K562 (cell line): ENCODE results near the gene TMED6. TPM values are rescaled to one million over a fixed set of nuclear protein-coding genes. Genes with fewer than 3 reads are reported as not detected.
A peak's percentile ranks its signal among the peaks of the same experiment; 100 is the strongest.

Source experiments
- ATAC-seq: fragments of 200-7000 bp; cut with Tn5 transposase; 3 replicates; pipeline ENCODE4 v1.9.1; 2020; ENCODE audit warnings: moderate library complexity
- BruUV-seq: library from RNA; stranded (reverse); fragments of 400-500 nt; replicated peaks from 2 replicates; lab custom pipeline; 2021; lab: Mats Ljungman, UMichigan
- CTCF ChIA-PET: fragments of 300-600 bp; formaldehyde crosslinking; extraction: SDS; loops from one replicate; lab custom pipeline; 2021; ENCODE audit warnings: low intra/inter-chr PET ratio; lab: Yijun Ruan, JAX
- POLR2A ChIA-PET: fragments of 300-600, 350-650 bp; sonication (Branson Sonifier 250); formaldehyde crosslinking; extraction: SDS; loops from one replicate; lab custom pipeline; 2021; ENCODE audit warnings: antibody characterized with exemption, inconsistent platforms; lab: Yijun Ruan, JAX
- DNase-seq, 4 experiments: peaks; one replicate each; pipeline versions ENCODE4 v3.0.0 to v3.0.0-alpha.2; 2011 to 2018; ENCODE audit warnings: low spot score in 3 of 4, mixed read lengths in 3 of 4; ENCODE audit errors: extremely low read depth in 1 of 4
- FAIRE-seq: peaks from 2 replicates; lab custom pipeline; 2011; peaks lifted over from hg19 to GRCh38; lab: Jason Lieb, UNC
- H2AFZ ChIP-seq: 2 replicates; pipeline ENCODE4 v1.6.0; 2011; ENCODE audit warnings: low read depth, low read length, control low read depth, inconsistent platforms
- H3K27ac ChIP-seq: fragments of 200-600 bp; 3 replicates; pipeline ENCODE4 v1.8.0; 2011; ENCODE audit warnings: low read depth, mild to moderate bottlenecking, control low read depth, inconsistent platforms, low read length, moderate library complexity, mixed read lengths; ENCODE audit errors: extremely low read depth
- H3K27me3 ChIP-seq, 2 experiments: fragments of 300-600 bp in 1 of 2; 2 replicates in 1 of 2; 3 replicates in 1 of 2; pipeline versions ENCODE4 v1.6.0 to v1.8.0; 2011; ENCODE audit warnings: inconsistent platforms in 2 of 2, low read length in 2 of 2, mild to moderate bottlenecking in 1 of 2, mixed read lengths in 1 of 2, moderate library complexity in 1 of 2; ENCODE audit not compliant: control insufficient read depth in 2 of 2, insufficient read depth in 2 of 2
- H3K36me3 ChIP-seq: fragments of 300-600 bp; 3 replicates; pipeline ENCODE4 v1.8.0; 2011; ENCODE audit warnings: mild to moderate bottlenecking, low read length, inconsistent platforms; ENCODE audit not compliant: control insufficient read depth, insufficient read depth
- H3K4me1 ChIP-seq, 2 experiments: fragments of 200-600 bp in 1 of 2; replicated peaks in 1 of 2; 2 replicates in 1 of 2; 3 replicates in 1 of 2; pipeline versions ENCODE4 v1.5.1 to v1.8.0; 2011; ENCODE audit warnings: inconsistent platforms in 2 of 2, low read length in 2 of 2, mild to moderate bottlenecking in 1 of 2, mixed read lengths in 1 of 2, moderate library complexity in 1 of 2; ENCODE audit not compliant: control insufficient read depth in 2 of 2, insufficient read depth in 2 of 2
- H3K4me2 ChIP-seq: 2 replicates; pipeline ENCODE4 v1.6.1; 2011; ENCODE audit warnings: low read length, control low read depth, inconsistent platforms, mixed read lengths; ENCODE audit not compliant: insufficient read depth
- H3K4me3 ChIP-seq: fragments of 200-600 bp; sonication (generic), shearing (Covaris generic); 2 replicates; pipeline ENCODE4 v1.5.1; 2016; ENCODE audit warnings: control low read depth, inconsistent platforms
- H3K79me2 ChIP-seq: fragments of 200-600 bp; 3 replicates; pipeline ENCODE4 v1.8.0; 2011; ENCODE audit warnings: low read length, inconsistent platforms; ENCODE audit not compliant: control insufficient read depth, insufficient read depth
- H3K9ac ChIP-seq, 2 experiments: 2 replicates each; pipeline versions ENCODE4 v1.6.0 to v1.6.1; 2011; ENCODE audit warnings: low read depth in 2 of 2, low read length in 2 of 2, control low read depth in 1 of 2, inconsistent platforms in 1 of 2, mild to moderate bottlenecking in 1 of 2, mixed read lengths in 1 of 2; ENCODE audit not compliant: insufficient read depth in 1 of 2
- H3K9me1 ChIP-seq: one replicate; pipeline ENCODE4 v1.6.0; 2011; ENCODE audit warnings: inconsistent platforms, mild to moderate bottlenecking, low read length, moderate library complexity; ENCODE audit not compliant: control insufficient read depth, insufficient read depth
- H3K9me3 ChIP-seq: replicated peaks from 2 replicates; pipeline ENCODE4 v1.5.1; 2011; ENCODE audit warnings: low read depth, low read length, inconsistent platforms; ENCODE audit not compliant: control insufficient read depth, insufficient read depth
- H4K20me1 ChIP-seq: replicated peaks from 2 replicates; pipeline ENCODE4 v1.6.1; 2011; ENCODE audit warnings: low read length, inconsistent platforms, mixed read lengths; ENCODE audit not compliant: control insufficient read depth, insufficient read depth
- ATF1 ChIP-seq, 2 experiments: fragments of 450-650 bp in 1 of 2; IDR thresholded peaks; 2 replicates each; pipeline ENCODE4 v1.6.1; 2016; ENCODE audit warnings: missing compliant biosample characterization in 1 of 2, missing genetic modification characterization in 1 of 2
- NR2F6 ChIP-seq: fragments of 450-650 bp; formaldehyde crosslinking; IDR thresholded peaks from 2 replicates; pipeline ENCODE4 v1.4.0; 2020; ENCODE audit warnings: mild to moderate bottlenecking
- PML ChIP-seq: IDR thresholded peaks from 2 replicates; pipeline ENCODE4 v1.6.1; 2012; ENCODE audit warnings: low read length, inconsistent platforms
- SMARCA5 ChIP-seq: fragments of 450-650 bp; IDR thresholded peaks from 2 replicates; pipeline ENCODE4 v1.6.1; 2016
- TCF7 ChIP-seq: sonication (generic); IDR thresholded peaks from 2 replicates; pipeline ENCODE4 v1.6.1; 2016; ENCODE audit warnings: antibody characterized with exemption, borderline replicate concordance
- ZNF561 ChIP-seq: fragments of 450-650 bp; formaldehyde crosslinking; conservative IDR thresholded peaks from 2 replicates; pipeline ENCODE4 v1.4.0; 2020; ENCODE audit warnings: mild to moderate bottlenecking, moderate library complexity
- WGBS: fragments of 100-300 bp; shearing (Covaris generic); methylation state at CpG from one replicate; pipeline ENCODE4 v1.1.6; 2016; ENCODE audit warnings: low coverage, mixed read lengths; ENCODE audit not compliant: insufficient coverage; ENCODE audit errors: missing lambda C conversion rate; 5-methylcytosine and 5-hydroxymethylcytosine counted together
- in situ Hi-C: fragments of 300-500 bp; cut with MboI; formaldehyde crosslinking; loops from 4 replicates; pipeline ENCODE4 v1.15.0; 2018; ENCODE audit warnings: inconsistent platforms, mixed read lengths
- intact Hi-C: fragments of 100-400 bp; cut with micrococcal nuclease; formaldehyde crosslinking; loops from 2 replicates; pipeline ENCODE4 v1.14.2; 2022
- polyA plus RNA-seq, 8 experiments: library from polyadenylated mRNA; depleted of rRNA in 4 of 8; stranded (reverse) in 5 of 8; unstranded in 3 of 8; fragments of >200 nt; fragmentation: Nextera tagmentation in 2 of 8; fragmentation: Illumina TruSeq in 1 of 8; extraction: Ambion mirVana in 2 of 8; extraction: Trizol in 1 of 8; gene quantifications; 2 replicates each; pipeline versions ENCODE4 v1.2.1 to v1.2.3, GENCODE V29; 2011 to 2014; ENCODE audit warnings: inconsistent platforms in 1 of 8, missing spikeins in 1 of 8
- total RNA-seq, 7 experiments: library from RNA; depleted of rRNA in 6 of 7; stranded (reverse); fragments of >200 nt in 6 of 7; fragmentation: Illumina TruSeq in 2 of 7; extraction: Trizol in 2 of 7; gene quantifications; 2 replicates each; pipeline versions ENCODE4 v1.2.1 to v1.2.3, GENCODE V29; 2011 to 2021; ENCODE audit warnings: low replicate concordance in 1 of 7
- TF ChIP-seq, protein P1 (sequence below): fragments of 200-600 bp; sonication (generic); IDR thresholded peaks from one replicate; pipeline ENCODE4 v1.6.1; 2012; ENCODE audit warnings: mild to moderate bottlenecking, low read depth, low read length, inconsistent platforms
- TF ChIP-seq, protein P2 (sequence below): fragments of 250-450 bp; sonication (Bioruptor Pico); IDR thresholded peaks from 2 replicates; pipeline ENCODE4 v1.8.0; 2022; ENCODE audit warnings: moderate library complexity, mild to moderate bottlenecking, inconsistent platforms

The TMED6 gene
- total and polyA plus RNA-seq, 9 of the 15 experiments (the other 6 are each of a cell fraction or from before 2014, with no cell fraction given): 0.14 to 0.45 (median 0.25) TPM; not detected in 2

DNA sequence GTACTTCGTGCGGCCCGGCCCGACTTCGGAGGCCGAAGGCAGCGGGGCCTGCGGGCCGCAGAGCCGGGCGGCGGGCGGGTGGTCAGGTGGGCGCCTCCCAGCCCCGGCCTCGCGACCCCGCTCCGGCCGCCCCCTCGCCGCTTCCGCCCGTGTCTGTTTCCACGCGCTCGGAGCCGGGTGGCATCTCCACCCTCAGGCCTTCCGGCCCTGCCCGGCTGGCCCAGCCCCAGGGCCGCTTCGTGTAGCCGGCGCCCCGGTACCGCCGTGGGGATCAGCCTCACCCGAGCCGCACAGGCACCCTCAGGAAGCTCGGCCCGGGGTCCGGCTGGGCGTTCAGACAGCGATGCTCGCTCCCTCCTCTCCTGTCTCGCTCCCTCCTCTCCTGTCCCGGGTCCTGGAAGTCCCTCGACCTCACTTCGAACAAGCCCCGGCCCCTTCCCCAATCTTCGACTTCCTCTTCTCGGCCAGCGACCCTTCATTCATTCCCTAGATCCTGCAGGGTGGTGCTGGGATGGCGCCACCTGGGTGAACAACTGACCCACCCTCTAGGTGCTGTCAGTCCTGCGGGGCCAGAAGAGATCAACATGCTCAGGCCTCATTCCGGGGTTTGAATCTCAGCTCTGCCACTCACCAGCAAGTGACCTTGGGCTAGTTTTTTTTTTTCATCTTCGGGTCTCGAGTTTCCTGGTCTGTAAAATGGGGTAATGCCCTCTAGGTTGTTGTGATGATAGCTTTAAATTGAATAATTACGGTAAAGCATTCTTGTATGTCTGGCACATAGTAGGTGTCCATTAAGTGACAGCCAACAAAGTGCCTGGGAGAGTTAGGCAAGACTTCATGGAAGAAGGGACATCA lies 39.8 kb downstream of the TMED6 start:
- Histone ChIP-seq H3K27me3 (no peaks in the 10 kb centered on the region), H3K36me3 (peaks cover 37% of the 10 kb centered on the region; the same call in 2 of the 3 replicates), H4K20me1 (0 out of 2 replicates have a peak, but pooled peaks cover 3% of the 10 kb centered on the region), H3K27ac (peak overlapping the region; percentile 81), H2AFZ (peak overlapping the region; percentile 88), H3K9me1 (no peaks in the 10 kb centered on the region), H3K4me3 (peak overlapping the region; percentile 98), H3K9me3 (no peaks in the 10 kb centered on the region), H3K4me2 (peak overlapping the region; percentile 90), H3K79me2 (peaks cover 37% of the 10 kb centered on the region), H3K9ac (peak overlapping the region; percentile 93 to 97), H3K4me1 (peaks cover 5 to 13% of the 10 kb centered on the region in 2 experiments; a peak in 3 of 5 replicates)
- peak; percentile 66 for ATAC-seq
- POLR2A ChIA-PET: interaction anchor here (0.6 to 1.7 kb wide), 3 partner anchors 12 to 606 kb away, joined by 3 to 7 read pairs (median 4); no protein-coding TSS in a partner anchor
- in situ Hi-C loops (no loop called here), intact Hi-C loops (no loop called here)
- DNase-seq: peak in 2 of 4 experiments; percentile 39 to 54
- 2% methylated on average over 20 of the region's 59 CpGs for WGBS
- CTCF ChIA-PET: interaction anchor here (0.7 to 1.4 kb wide), 2 partner anchors 28 to 178 kb away, joined by 4 to 5 read pairs; partner anchors contain the start of genes COG8 and NIP7
- TSS peak; percentile 56 for BruUV-seq
- no peak for FAIRE-seq
- TF ChIP-seq NR2F6 (CRISPR knock-in tag) (no peak), PML (no peak), ATF1 (CRISPR knock-in tag; IDR thresholded peaks at IDR 0.05) (no peak), ATF1 (tag; IDR thresholded peaks at IDR 0.05) (0 out of 2 replicates have a peak, but pooled peaks have one; percentile 1), TCF7 (no peak), ZNF561 (CRISPR knock-in tag) (no peak), SMARCA5 (0 out of 2 replicates have a peak, but pooled peaks have one; percentile 29)
- TF ChIP-seq, protein P1, sequence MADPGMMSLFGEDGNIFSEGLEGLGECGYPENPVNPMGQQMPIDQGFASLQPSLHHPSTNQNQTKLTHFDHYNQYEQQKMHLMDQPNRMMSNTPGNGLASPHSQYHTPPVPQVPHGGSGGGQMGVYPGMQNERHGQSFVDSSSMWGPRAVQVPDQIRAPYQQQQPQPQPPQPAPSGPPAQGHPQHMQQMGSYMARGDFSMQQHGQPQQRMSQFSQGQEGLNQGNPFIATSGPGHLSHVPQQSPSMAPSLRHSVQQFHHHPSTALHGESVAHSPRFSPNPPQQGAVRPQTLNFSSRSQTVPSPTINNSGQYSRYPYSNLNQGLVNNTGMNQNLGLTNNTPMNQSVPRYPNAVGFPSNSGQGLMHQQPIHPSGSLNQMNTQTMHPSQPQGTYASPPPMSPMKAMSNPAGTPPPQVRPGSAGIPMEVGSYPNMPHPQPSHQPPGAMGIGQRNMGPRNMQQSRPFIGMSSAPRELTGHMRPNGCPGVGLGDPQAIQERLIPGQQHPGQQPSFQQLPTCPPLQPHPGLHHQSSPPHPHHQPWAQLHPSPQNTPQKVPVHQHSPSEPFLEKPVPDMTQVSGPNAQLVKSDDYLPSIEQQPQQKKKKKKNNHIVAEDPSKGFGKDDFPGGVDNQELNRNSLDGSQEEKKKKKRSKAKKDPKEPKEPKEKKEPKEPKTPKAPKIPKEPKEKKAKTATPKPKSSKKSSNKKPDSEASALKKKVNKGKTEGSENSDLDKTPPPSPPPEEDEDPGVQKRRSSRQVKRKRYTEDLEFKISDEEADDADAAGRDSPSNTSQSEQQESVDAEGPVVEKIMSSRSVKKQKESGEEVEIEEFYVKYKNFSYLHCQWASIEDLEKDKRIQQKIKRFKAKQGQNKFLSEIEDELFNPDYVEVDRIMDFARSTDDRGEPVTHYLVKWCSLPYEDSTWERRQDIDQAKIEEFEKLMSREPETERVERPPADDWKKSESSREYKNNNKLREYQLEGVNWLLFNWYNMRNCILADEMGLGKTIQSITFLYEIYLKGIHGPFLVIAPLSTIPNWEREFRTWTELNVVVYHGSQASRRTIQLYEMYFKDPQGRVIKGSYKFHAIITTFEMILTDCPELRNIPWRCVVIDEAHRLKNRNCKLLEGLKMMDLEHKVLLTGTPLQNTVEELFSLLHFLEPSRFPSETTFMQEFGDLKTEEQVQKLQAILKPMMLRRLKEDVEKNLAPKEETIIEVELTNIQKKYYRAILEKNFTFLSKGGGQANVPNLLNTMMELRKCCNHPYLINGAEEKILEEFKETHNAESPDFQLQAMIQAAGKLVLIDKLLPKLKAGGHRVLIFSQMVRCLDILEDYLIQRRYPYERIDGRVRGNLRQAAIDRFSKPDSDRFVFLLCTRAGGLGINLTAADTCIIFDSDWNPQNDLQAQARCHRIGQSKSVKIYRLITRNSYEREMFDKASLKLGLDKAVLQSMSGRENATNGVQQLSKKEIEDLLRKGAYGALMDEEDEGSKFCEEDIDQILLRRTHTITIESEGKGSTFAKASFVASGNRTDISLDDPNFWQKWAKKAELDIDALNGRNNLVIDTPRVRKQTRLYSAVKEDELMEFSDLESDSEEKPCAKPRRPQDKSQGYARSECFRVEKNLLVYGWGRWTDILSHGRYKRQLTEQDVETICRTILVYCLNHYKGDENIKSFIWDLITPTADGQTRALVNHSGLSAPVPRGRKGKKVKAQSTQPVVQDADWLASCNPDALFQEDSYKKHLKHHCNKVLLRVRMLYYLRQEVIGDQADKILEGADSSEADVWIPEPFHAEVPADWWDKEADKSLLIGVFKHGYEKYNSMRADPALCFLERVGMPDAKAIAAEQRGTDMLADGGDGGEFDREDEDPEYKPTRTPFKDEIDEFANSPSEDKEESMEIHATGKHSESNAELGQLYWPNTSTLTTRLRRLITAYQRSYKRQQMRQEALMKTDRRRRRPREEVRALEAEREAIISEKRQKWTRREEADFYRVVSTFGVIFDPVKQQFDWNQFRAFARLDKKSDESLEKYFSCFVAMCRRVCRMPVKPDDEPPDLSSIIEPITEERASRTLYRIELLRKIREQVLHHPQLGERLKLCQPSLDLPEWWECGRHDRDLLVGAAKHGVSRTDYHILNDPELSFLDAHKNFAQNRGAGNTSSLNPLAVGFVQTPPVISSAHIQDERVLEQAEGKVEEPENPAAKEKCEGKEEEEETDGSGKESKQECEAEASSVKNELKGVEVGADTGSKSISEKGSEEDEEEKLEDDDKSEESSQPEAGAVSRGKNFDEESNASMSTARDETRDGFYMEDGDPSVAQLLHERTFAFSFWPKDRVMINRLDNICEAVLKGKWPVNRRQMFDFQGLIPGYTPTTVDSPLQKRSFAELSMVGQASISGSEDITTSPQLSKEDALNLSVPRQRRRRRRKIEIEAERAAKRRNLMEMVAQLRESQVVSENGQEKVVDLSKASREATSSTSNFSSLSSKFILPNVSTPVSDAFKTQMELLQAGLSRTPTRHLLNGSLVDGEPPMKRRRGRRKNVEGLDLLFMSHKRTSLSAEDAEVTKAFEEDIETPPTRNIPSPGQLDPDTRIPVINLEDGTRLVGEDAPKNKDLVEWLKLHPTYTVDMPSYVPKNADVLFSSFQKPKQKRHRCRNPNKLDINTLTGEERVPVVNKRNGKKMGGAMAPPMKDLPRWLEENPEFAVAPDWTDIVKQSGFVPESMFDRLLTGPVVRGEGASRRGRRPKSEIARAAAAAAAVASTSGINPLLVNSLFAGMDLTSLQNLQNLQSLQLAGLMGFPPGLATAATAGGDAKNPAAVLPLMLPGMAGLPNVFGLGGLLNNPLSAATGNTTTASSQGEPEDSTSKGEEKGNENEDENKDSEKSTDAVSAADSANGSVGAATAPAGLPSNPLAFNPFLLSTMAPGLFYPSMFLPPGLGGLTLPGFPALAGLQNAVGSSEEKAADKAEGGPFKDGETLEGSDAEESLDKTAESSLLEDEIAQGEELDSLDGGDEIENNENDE: peak; percentile 30
- TF ChIP-seq, protein P2, sequence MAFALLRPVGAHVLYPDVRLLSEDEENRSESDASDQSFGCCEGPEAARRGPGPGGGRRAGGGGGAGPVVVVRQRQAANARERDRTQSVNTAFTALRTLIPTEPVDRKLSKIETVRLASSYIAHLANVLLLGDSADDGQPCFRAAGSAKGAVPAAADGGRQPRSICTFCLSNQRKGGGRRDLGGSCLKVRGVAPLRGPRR (CRISPR knock-in tag): no peak
